HFFc6 (cell line): ENCODE results near the gene SETD2. TPM values are rescaled to one million over a fixed set of nuclear protein-coding genes. Genes with fewer than 3 reads are reported as not detected.
A peak's percentile ranks its signal among the peaks of the same experiment; 100 is the strongest.

Experiments
- DNase-seq: peaks from one replicate; pipeline ENCODE4 v3.0.0-alpha.2; 2018
- H3K27ac Mint-ChIP-seq: 2 replicates; pipeline ENCODE4 v1.8.0; 2020; ENCODE audit warnings: mild to moderate bottlenecking, mixed read lengths
- H3K27me3 Mint-ChIP-seq: 2 replicates; pipeline ENCODE4 v1.8.0; 2021; ENCODE audit warnings: mild to moderate bottlenecking, moderate library complexity, mixed read lengths; ENCODE audit not compliant: insufficient read depth
- H3K36me3 Mint-ChIP-seq: 2 replicates; pipeline ENCODE4 v1.8.0; 2021; ENCODE audit warnings: low read depth, mixed read lengths
- H3K4me1 Mint-ChIP-seq: 2 replicates; pipeline ENCODE4 v1.8.0; 2020; ENCODE audit warnings: low read depth, mixed read lengths
- H3K4me3 Mint-ChIP-seq: 2 replicates; pipeline ENCODE4 v1.8.0; 2020; ENCODE audit warnings: mild to moderate bottlenecking, moderate library complexity, mixed read lengths
- H3K9me3 Mint-ChIP-seq: 2 replicates; pipeline ENCODE4 v1.8.0; 2020; ENCODE audit warnings: mild to moderate bottlenecking, mixed read lengths
- total RNA-seq, 6 experiments: library from RNA; stranded (reverse); fragmentation: NEBNext Ultra II Directional; extraction: Animal tissue kit (Norgen Biotek cat#: 25700); gene quantifications; 2 replicates in 1 of 6; 3 replicates in 5 of 6; pipeline ENCODE4 v1.2.3, GENCODE V29; 2021
- TF ChIP-seq, protein P1 (sequence below): fragments of 200-600 bp; sonication (generic); IDR thresholded peaks from 2 replicates; pipeline ENCODE4 v1.5.0; 2021; ENCODE audit warnings: antibody characterized with exemption, mild to moderate bottlenecking

The SETD2 gene
- total RNA-seq, 6 experiments from 2014 or later, result 26.7 to 33.7 (median 30.8) TPM

DNA sequence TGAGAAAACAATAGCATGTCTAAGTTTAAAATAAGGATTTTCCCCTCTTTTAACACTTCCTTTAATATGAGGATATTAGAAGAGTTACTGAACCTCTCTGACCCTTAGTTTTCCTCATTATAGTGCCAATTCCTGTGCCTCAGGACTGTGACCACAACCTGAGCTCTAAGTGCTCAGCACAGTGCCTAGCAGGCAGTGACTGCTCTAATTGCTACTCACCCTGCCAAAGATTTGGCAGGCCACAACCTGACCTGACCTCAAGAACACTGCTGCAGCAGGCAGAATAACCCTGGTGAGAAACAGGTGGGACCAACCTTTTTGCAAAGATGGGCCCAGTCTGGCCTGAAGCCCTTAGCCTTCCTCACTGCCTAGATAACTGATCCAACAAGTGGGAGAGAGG lies 148.8 kb downstream of the SETD2 start:
- peaks cover 49% of the 10 kb centered on the region for H3K4me1 Mint-ChIP-seq
- H3K36me3 Mint-ChIP-seq, result peaks cover 37% of the 10 kb centered on the region; the same call in 1 of the 2 replicates
- H3K27ac Mint-ChIP-seq, result peak overlapping the region; percentile 51; the same call in 1 of the 2 replicates
- TF ChIP-seq, protein P1, sequence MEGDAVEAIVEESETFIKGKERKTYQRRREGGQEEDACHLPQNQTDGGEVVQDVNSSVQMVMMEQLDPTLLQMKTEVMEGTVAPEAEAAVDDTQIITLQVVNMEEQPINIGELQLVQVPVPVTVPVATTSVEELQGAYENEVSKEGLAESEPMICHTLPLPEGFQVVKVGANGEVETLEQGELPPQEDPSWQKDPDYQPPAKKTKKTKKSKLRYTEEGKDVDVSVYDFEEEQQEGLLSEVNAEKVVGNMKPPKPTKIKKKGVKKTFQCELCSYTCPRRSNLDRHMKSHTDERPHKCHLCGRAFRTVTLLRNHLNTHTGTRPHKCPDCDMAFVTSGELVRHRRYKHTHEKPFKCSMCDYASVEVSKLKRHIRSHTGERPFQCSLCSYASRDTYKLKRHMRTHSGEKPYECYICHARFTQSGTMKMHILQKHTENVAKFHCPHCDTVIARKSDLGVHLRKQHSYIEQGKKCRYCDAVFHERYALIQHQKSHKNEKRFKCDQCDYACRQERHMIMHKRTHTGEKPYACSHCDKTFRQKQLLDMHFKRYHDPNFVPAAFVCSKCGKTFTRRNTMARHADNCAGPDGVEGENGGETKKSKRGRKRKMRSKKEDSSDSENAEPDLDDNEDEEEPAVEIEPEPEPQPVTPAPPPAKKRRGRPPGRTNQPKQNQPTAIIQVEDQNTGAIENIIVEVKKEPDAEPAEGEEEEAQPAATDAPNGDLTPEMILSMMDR, result no peak
- DNase-seq, result no peak
- peaks cover 11% of the 10 kb centered on the region; the same call in 1 of the 2 replicates for H3K27me3 Mint-ChIP-seq
- H3K9me3 Mint-ChIP-seq, result no peaks in the 10 kb centered on the region
- H3K4me3 Mint-ChIP-seq, result no peak overlapping the region

DNA sequence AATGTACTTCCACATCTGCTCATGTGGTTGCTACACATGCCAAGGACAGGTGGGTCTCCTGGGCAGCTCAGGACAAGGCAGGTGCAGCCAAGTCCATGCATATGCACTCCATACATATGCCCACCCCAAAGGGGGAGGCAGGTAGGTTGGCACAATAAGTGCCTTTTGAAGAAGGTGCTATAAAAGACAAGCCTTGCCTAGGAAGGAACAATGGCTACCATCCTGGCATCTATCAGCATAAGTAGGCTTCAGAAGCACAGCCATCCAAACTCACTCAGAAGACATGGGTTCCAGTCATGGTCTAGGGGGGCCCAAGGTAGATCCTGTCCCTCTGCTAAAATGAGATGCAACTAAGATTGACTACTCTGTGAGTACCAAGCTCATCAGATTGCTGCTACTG lies 149.9 kb downstream of the SETD2 start:
- H3K36me3 Mint-ChIP-seq, result peaks cover 33% of the 10 kb centered on the region; the same call in 1 of the 2 replicates
- no peak overlapping the region for H3K27ac Mint-ChIP-seq
- no peak for DNase-seq
- H3K4me1 Mint-ChIP-seq, result peaks cover 38% of the 10 kb centered on the region
- TF ChIP-seq, protein P1, result no peak
- H3K27me3 Mint-ChIP-seq, result peaks cover 15% of the 10 kb centered on the region
- no peaks in the 10 kb centered on the region for H3K9me3 Mint-ChIP-seq
- no peak overlapping the region for H3K4me3 Mint-ChIP-seq

DNA sequence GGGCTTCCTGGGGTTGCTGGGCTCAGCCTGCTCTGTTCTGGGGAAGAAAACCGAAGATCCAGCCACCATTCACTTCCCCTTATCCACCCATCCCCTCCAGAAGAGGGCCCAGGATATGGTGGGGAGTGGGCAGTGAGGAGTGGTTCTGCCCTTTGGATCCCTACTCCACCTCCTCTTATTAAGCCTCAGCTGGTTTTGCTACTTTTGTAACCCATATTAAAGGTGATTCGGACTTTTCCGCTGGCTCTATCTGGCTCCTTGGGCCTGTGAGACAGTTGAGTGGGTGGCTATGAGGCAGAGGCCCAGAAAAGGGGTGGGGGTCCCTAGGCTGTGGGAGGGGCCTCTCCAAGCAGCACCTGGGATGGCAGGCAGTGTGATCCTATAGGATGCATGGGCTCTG lies 150.7 kb downstream of the SETD2 start:
- H3K9me3 Mint-ChIP-seq, result no peaks in the 10 kb centered on the region

DNA sequence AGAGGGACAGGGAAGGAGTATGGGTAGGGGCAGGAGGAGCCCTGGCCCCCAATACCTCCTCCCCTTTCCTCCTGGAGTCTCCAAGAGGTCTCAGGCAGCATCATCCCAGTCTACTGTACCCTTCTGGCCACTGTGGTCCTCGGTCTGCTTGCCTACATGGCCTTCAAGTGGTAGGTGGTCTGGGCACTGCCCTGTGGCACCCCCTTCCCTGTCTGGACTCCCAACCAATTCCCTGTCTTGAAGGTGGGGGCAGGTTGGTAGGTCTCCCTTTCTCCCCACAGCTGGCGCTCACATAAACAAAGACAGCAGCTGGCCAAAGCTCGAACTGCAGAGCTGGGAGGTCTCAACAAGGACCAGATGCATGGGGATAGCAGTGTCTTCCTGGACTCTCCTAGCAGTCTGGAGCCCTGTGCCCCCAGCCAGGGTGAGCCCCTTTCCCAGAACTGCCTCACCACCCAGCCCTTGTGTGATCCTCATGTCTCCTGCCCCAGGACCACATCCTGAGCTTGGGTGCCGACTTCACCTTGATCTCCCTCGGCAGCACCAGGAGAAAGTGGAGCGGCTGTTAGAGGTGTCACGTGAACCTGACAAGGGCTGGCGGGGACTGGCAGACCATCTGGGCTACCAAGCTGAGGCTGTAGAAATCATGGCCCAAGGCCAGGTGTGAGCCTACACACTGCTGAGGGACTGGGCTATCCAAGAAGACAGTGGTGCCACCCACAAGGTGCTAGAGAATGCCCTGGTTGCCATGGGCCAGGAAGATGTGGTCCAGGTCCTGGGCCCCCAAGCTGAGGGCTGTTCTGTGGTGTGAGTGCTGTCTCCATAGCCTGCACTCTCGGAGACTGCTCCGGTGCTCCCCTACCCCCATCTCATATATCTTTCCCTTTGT lies 151.3 kb downstream of the SETD2 start:
- no peak for DNase-seq
- Mint-ChIP-seq H3K36me3 (peaks cover 26% of the 10 kb centered on the region; the same call in 1 of the 2 replicates), H3K9me3 (no peaks in the 10 kb centered on the region), H3K27me3 (peaks cover 15% of the 10 kb centered on the region), H3K4me3 (no peak overlapping the region), H3K27ac (no peak overlapping the region), H3K4me1 (peaks cover 24% of the 10 kb centered on the region)
- TF ChIP-seq, protein P1, result no peak

More for the DNA sequence above, 150.7 kb downstream of the SETD2 start:
- Mint-ChIP-seq H3K27me3 (peaks cover 15% of the 10 kb centered on the region), H3K4me1 (peaks cover 30% of the 10 kb centered on the region), H3K4me3 (no peak overlapping the region), H3K27ac (no peak overlapping the region), H3K36me3 (peaks cover 26% of the 10 kb centered on the region; the same call in 1 of the 2 replicates)
- TF ChIP-seq, protein P1, result no peak
- no peak for DNase-seq

DNA sequence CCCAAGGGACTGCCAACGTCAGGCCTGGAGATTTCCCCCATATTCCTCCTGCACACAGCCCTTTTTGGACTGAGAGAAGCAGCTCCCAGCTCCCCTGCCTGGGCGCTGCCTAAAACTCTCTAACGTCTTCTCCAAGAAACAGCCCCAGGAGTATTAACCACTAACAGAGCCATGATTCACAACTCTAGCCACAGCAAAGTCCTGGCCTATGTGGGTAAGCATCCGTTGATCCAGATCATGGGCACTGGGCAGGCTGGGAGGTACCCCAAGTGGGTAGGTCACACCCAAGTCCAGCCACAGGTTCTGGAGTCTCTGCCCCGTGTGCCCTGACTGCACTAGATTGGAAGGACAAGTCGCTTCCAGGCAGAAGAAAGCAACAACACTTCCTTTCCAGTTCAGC lies 152.5 kb downstream of the SETD2 start:
- peaks cover 18% of the 10 kb centered on the region; the same call in 1 of the 2 replicates for H3K36me3 Mint-ChIP-seq
- no peak for DNase-seq
- no peak overlapping the region for H3K4me3 Mint-ChIP-seq
- TF ChIP-seq, protein P1, result no peak
- peaks cover 11% of the 10 kb centered on the region for H3K4me1 Mint-ChIP-seq
- H3K9me3 Mint-ChIP-seq, result no peaks in the 10 kb centered on the region
- peaks cover 13% of the 10 kb centered on the region for H3K27me3 Mint-ChIP-seq
- peak overlapping the region; percentile 0; the same call in 1 of the 2 replicates for H3K27ac Mint-ChIP-seq
